ENCODE measurements around the gene SMIM5. TPM values are rescaled to one million over a fixed set of nuclear protein-coding genes. Genes with fewer than 3 reads are reported as not detected.
"Not testable (repeated sequence)": the region's sequence is repeated elsewhere in the genome, so short reads cannot be mapped to it uniquely, and the experiment has no call there.

SMIM5 gene
- total and polyA plus RNA-seq, 8 donors, result 1.0 to 3.4 (median 1.8) TPM

DNA sequence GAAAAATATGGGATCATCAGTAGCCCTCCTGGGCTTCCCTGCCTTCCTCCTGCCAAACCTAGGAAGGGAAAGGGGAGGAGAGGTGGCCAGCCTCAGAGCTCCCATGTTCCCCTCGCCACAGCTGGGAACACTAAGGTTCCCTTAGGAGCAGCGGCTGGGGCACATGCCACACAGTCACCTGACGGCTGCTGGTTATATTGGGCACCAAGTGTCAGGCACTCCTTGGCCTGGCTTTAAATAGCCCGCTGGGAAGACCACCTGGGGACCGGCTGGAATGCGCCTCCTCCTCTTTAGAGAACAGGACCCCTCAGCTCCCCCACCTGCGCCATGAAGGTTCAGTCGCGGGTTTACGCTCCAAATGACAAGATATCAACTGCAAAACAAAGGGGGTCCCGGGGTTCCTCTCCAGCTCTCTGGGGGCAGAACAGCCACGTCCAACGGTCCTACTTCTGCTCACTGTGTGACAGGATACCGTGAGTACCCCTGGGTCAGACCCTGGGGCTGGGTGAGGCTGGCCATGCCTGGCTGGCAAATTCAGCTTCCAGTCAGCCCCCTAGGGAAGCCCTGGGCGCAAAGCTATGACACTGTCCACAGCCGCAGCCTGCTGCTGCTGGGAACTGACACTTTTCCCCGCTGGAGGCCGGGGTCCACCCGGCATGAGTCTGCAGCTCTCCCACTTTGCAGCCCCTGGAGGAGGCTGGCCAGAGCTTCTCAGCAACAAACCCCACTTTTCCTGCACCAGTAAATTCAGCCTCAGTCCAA lies 3.3 kb downstream of the SMIM5 start:
- H3K4me1 ChIP-seq, result peaks cover 12 to 41% of the 10 kb centered on the region in 2 donors
- intact Hi-C loops (cut with DNase I), result loop anchor here in 1 of 2 donors (10.0 kb wide), 1 partner anchor 108 kb away; no protein-coding TSS in a partner anchor
- H3K27ac ChIP-seq, result no peak overlapping the region
- no peak for TF ChIP-seq CTCF (IDR thresholded peaks at IDR 0.05)
- H3K9me3 ChIP-seq, result no peaks in the 10 kb centered on the region
- H3K27me3 ChIP-seq, result no peaks in the 10 kb centered on the region
- no peaks in the 10 kb centered on the region for H3K36me3 ChIP-seq
- H3K4me3 ChIP-seq, result no peak overlapping the region
- ATAC-seq (no peak), DNase-seq (peak in 1 of 4 donors; percentile 54)

GRCh38 chr17:75637143-75637538 lies 3.9 kb downstream of the SMIM5 start:
- H3K4me1 ChIP-seq, result peaks cover 12 to 43% of the 10 kb centered on the region in 2 donors
- H3K27me3 ChIP-seq, result no peaks in the 10 kb centered on the region
- DNase-seq (peak in 1 of 4 donors; percentile 73), ATAC-seq (no peak)
- H3K36me3 ChIP-seq, result no peaks in the 10 kb centered on the region
- no peaks in the 10 kb centered on the region for H3K9me3 ChIP-seq
- H3K27ac ChIP-seq, result no peak overlapping the region
- intact Hi-C loops (cut with DNase I), result loop anchor here in 1 of 2 donors (10.0 kb wide), 1 partner anchor 108 kb away; no protein-coding TSS in a partner anchor
- no peak overlapping the region for H3K4me3 ChIP-seq
- no peak for TF ChIP-seq CTCF (IDR thresholded peaks at IDR 0.05)

GRCh38 chr17:75637551-75637950 lies 4.3 kb downstream of the SMIM5 start:
- H3K27ac ChIP-seq, result no peak overlapping the region
- no peaks in the 10 kb centered on the region for H3K36me3 ChIP-seq
- no peaks in the 10 kb centered on the region for H3K27me3 ChIP-seq
- intact Hi-C loops (cut with DNase I), result loop anchor here in 1 of 2 donors (10.0 kb wide), 1 partner anchor 107 kb away; no protein-coding TSS in a partner anchor
- no peak overlapping the region for H3K4me3 ChIP-seq
- H3K9me3 ChIP-seq, result no peaks in the 10 kb centered on the region
- no peak for TF ChIP-seq CTCF (IDR thresholded peaks at IDR 0.05)
- DNase-seq (peak in 1 of 4 donors; percentile 71), ATAC-seq (no peak)
- peaks cover 12 to 45% of the 10 kb centered on the region in 2 donors for H3K4me1 ChIP-seq

DNA sequence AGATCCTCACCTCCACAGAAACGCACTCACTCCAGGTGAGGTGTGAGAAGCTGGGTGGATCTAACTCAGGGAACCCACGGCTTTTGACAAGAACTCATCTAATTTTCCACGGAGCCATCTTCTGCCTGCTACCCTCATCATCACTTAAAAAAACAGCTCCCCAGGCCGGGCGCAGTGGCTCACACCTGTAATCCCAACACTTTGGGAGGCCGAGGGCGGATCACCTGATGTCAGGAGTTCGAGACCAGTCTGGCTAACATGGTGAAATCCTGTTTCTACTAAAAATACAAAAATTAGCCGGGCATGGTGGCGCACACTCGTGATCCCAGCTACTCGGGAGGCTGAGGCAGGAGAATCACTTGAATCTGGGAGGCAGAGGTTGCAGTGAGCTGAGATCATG lies 4.8 kb downstream of the SMIM5 start:
- not testable (repeated sequence) for H3K4me3 ChIP-seq, H3K27ac ChIP-seq, H3K36me3 ChIP-seq, ATAC-seq, H3K27me3 ChIP-seq, H3K9me3 ChIP-seq
- DNase-seq, result peak in 1 of 4 donors; percentile 66
- peaks cover 11 to 40% of the 10 kb centered on the region in 2 donors for H3K4me1 ChIP-seq
- intact Hi-C loops (cut with DNase I), result loop anchor here in 1 of 2 donors (10.0 kb wide), 1 partner anchor 107 kb away; no protein-coding TSS in a partner anchor

DNA sequence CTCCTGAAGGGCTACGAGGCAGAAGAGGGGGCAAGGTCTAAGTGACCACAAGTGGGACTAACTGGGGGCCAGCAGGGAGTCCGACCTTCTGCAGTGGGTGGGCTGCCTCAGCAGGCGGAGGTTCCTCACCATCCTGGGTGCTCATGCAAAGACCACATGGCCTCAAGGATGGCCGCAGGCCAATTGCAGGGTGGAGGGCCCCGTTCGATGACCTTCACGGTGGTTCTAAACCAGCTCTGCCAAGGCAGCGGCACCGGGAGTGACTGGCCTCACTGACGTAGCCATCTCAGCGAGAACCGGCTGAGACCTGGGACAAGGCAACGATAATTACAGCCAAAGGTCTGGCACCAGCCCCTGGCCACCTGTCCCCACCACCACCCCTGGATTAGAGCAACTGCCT lies 5.7 kb downstream of the SMIM5 start:
- DNase-seq (peak in 1 of 4 donors; percentile 73), ATAC-seq (no peak)
- no peak for TF ChIP-seq CTCF (IDR thresholded peaks at IDR 0.05)
- Histone ChIP-seq H3K27ac (no peak overlapping the region), H3K36me3 (no peaks in the 10 kb centered on the region), H3K4me1 (peaks cover 4 to 32% of the 10 kb centered on the region in 2 donors), H3K4me3 (no peak overlapping the region), H3K9me3 (no peaks in the 10 kb centered on the region), H3K27me3 (no peaks in the 10 kb centered on the region)
- intact Hi-C loops (cut with DNase I), result loop anchor here in 1 of 2 donors (10.0 kb wide), 1 partner anchor 106 kb away; no protein-coding TSS in a partner anchor
